HG03045 (cell line): ENCODE data around the gene SAPCD1.

ENCODE experiments used
- ATAC-seq: cut with Tn5 transposase; IDR thresholded peaks from one replicate; pipeline ENCODE4 v1.9.1; 2021; ENCODE audit warnings: mild to moderate bottlenecking, moderate library complexity; ENCODE audit not compliant: unreplicated experiment

SAPCD1 gene

GRCh38 chr6:31728767-31729514 lies 33.5 kb upstream of the SAPCD1 start, which contains the start of gene DDAH2:
Gene DDAH2 (minus strand): TSS chr6:31729299. CDS start chr6:31729161, 138 bp downstream.
- no peak for ATAC-seq

GRCh38 chr6:31729515-31729978 lies 32.9 kb upstream of the SAPCD1 start:
- ATAC-seq = peak; percentile 56

GRCh38 chr6:31729979-31730630 lies 32.4 kb upstream of the SAPCD1 start:
- peak; percentile 32 for ATAC-seq

- no peak for ATAC-seq
Observed at GRCh38 chr6:31730631-31731086, 31.8 kb upstream of the SAPCD1 start.

GRCh38 chr6:31732029-31732428 lies 30.4 kb upstream of the SAPCD1 start:
- no peak for ATAC-seq

GRCh38 chr6:31733734-31734133 lies 28.7 kb upstream of the SAPCD1 start:
- no peak for ATAC-seq

- ATAC-seq = no peak
Observed at GRCh38 chr6:31734247-31734820, 28.1 kb upstream of the SAPCD1 start.

- ATAC-seq = no peak
Observed at GRCh38 chr6:31734821-31735406, 27.5 kb upstream of the SAPCD1 start.

- ATAC-seq = peak; percentile 33
Observed at GRCh38 chr6:31736021-31736767, 26.3 kb upstream of the SAPCD1 start, which contains the start of gene CLIC1. Gene CLIC1 (minus strand): TSS chr6:31736530. CDS start chr6:31736300, 230 bp downstream.

GRCh38 chr6:31736768-31737314 lies 25.6 kb upstream of the SAPCD1 start:
- no peak for ATAC-seq

GRCh38 chr6:31737315-31737990 lies 25.0 kb upstream of the SAPCD1 start:
- ATAC-seq = no peak

- ATAC-seq = no peak
Observed at GRCh38 chr6:31737991-31738979, 24.2 kb upstream of the SAPCD1 start.

GRCh38 chr6:31739639-31740396 lies 22.6 kb upstream of the SAPCD1 start, which contains the start of gene MSH5:
Gene MSH5 (plus strand): TSS chr6:31740005. CDS start chr6:31740467, 462 bp downstream.
- peak; percentile 79 for ATAC-seq

- no peak for ATAC-seq
Observed at GRCh38 chr6:31740397-31741223, 21.8 kb upstream of the SAPCD1 start.

- no peak for ATAC-seq
Observed at GRCh38 chr6:31741815-31742214, 20.6 kb upstream of the SAPCD1 start.

GRCh38 chr6:31742894-31743293 lies 19.6 kb upstream of the SAPCD1 start:
- ATAC-seq = no peak

GRCh38 chr6:31744422-31744821 lies 18.0 kb upstream of the SAPCD1 start:
- ATAC-seq = no peak
